ENCODE data around the gene SLC9A4. TPM values are rescaled to one million over a fixed set of nuclear protein-coding genes. Genes with fewer than 3 reads are reported as not detected.

The SLC9A4 gene
- polyA plus RNA-seq, 12 donors, result 0.04 to 0.97 (median 0.16) TPM; not detected in 7

- no peak for DNase-seq
Observed at GRCh38 chr2:102453501-102453900, 19.5 kb upstream of the SLC9A4 start.

- no peak for DNase-seq
Observed at GRCh38 chr2:102455061-102455670, 17.9 kb upstream of the SLC9A4 start.

GRCh38 chr2:102460467-102460866 lies 12.6 kb upstream of the SLC9A4 start:
- DNase-seq, result no peak

- no peak for DNase-seq
Observed at GRCh38 chr2:102461188-102461587, 11.8 kb upstream of the SLC9A4 start.

GRCh38 chr2:102463160-102463559 lies 9.9 kb upstream of the SLC9A4 start:
- DNase-seq, result no peak

GRCh38 chr2:102470168-102470567 lies 2.9 kb upstream of the SLC9A4 start:
- no peak for DNase-seq

- no peak for DNase-seq
Observed at GRCh38 chr2:102473631-102474030, 605 bp downstream of the SLC9A4 start.

- no peak for DNase-seq
Observed at GRCh38 chr2:102474785-102475184, 1.8 kb downstream of the SLC9A4 start.

- DNase-seq, result no peak
Observed at GRCh38 chr2:102478686-102479470, 5.9 kb downstream of the SLC9A4 start.

GRCh38 chr2:102480285-102481195 lies 7.5 kb downstream of the SLC9A4 start:
- DNase-seq, result no peak

GRCh38 chr2:102481931-102482330 lies 8.9 kb downstream of the SLC9A4 start:
- no peak for DNase-seq

- no peak for DNase-seq
Observed at GRCh38 chr2:102483086-102483485, 10.1 kb downstream of the SLC9A4 start.

- DNase-seq, result no peak
Observed at GRCh38 chr2:102484310-102485061, 11.5 kb downstream of the SLC9A4 start.

- DNase-seq, result no peak
Observed at GRCh38 chr2:102485147-102485785, 12.2 kb downstream of the SLC9A4 start.

GRCh38 chr2:102486941-102487702 lies 14.1 kb downstream of the SLC9A4 start:
- no peak for DNase-seq

GRCh38 chr2:102487761-102488462 lies 14.9 kb downstream of the SLC9A4 start:
- no peak for DNase-seq

- no peak for DNase-seq
Observed at GRCh38 chr2:102489646-102490045, 16.6 kb downstream of the SLC9A4 start.

- no peak for DNase-seq
Observed at GRCh38 chr2:102492006-102492405, 19.0 kb downstream of the SLC9A4 start.

- no peak for DNase-seq
Observed at GRCh38 chr2:102494570-102494969, 21.5 kb downstream of the SLC9A4 start.

GRCh38 chr2:102498414-102498813 lies 25.4 kb downstream of the SLC9A4 start:
- DNase-seq, result no peak

Data from muscle of arm (tissue), 12 donors.